Measurements from ENCODE around the gene HMGCS2. TPM values are rescaled to one million over a fixed set of nuclear protein-coding genes. Genes with fewer than 3 reads are reported as not detected.

HMGCS2 gene
- total and polyA plus RNA-seq, 2 donors (not counting 1 experiment from before 2014, with no cell fraction given) = not detected

DNA sequence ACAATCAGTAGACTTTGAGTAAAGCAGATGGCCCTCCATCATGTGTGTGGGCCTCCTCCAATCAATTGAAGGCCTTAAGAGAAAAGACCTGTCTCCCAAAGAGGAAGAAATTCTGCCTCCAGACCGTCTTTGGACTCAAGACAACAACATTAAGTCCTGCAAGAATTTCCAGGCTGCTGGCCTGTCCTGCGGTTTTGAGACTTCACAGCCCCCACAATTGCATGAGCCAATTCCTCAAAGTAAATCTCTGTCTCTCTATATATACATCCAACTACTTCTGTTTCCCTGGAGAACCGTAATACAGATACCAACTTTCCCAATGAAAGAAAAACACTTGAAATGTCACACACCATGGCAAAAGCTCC is 26.2 kb upstream of the HMGCS2 start:
- H3K27ac Mint-ChIP-seq = no peak overlapping the region
- H3K9me3 ChIP-seq (ENCODE audit: control extremely low read depth in 1 of 3, control insufficient read depth in 2 of 3, insufficient read depth in 1 of 3, low read length in 2 of 3) = no peaks in the 10 kb centered on the region
- peaks cover 18% of the 10 kb centered on the region for H3K27me3 Mint-ChIP-seq
- H3K4me3 ChIP-seq (ENCODE audit: control extremely low read depth in 1 of 5, extremely low read depth in 1 of 5, insufficient read depth in 1 of 5, low read depth in 2 of 5, low read length in 4 of 5) = no peak overlapping the region
- no peaks in the 10 kb centered on the region for H4K20me1 ChIP-seq (ENCODE audit: control insufficient read depth, insufficient read depth, low read length, poor library complexity, severe bottlenecking)
- no peaks in the 10 kb centered on the region for H3K4me1 ChIP-seq (ENCODE audit: control insufficient read depth in 2 of 2, insufficient read depth in 2 of 2, low read length in 2 of 2)
- H3K4me3 Mint-ChIP-seq = no peak overlapping the region
- no peak overlapping the region for H3K4me2 ChIP-seq (replicated peaks; ENCODE audit: low read depth, low read length, poor library complexity, severe bottlenecking)
- no peaks in the 10 kb centered on the region for H3K4me1 Mint-ChIP-seq
- 94% methylated on average over 2 of the region's 3 CpGs for WGBS (ENCODE audit: insufficient coverage)
- no peak for TF ChIP-seq EZH2 (IDR thresholded peaks at IDR 0.05; ENCODE audit: borderline replicate concordance, insufficient read depth, low read depth, low read length, poor library complexity, severe bottlenecking)
- TF ChIP-seq, protein P1, sequence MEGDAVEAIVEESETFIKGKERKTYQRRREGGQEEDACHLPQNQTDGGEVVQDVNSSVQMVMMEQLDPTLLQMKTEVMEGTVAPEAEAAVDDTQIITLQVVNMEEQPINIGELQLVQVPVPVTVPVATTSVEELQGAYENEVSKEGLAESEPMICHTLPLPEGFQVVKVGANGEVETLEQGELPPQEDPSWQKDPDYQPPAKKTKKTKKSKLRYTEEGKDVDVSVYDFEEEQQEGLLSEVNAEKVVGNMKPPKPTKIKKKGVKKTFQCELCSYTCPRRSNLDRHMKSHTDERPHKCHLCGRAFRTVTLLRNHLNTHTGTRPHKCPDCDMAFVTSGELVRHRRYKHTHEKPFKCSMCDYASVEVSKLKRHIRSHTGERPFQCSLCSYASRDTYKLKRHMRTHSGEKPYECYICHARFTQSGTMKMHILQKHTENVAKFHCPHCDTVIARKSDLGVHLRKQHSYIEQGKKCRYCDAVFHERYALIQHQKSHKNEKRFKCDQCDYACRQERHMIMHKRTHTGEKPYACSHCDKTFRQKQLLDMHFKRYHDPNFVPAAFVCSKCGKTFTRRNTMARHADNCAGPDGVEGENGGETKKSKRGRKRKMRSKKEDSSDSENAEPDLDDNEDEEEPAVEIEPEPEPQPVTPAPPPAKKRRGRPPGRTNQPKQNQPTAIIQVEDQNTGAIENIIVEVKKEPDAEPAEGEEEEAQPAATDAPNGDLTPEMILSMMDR (IDR thresholded peaks at IDR 0.05) = no peak
- no peak overlapping the region for H2AFZ ChIP-seq (ENCODE audit: insufficient read depth, low read depth, low read length, poor library complexity, severe bottlenecking)
- no peak overlapping the region for H3K27ac ChIP-seq (ENCODE audit: low read length in 2 of 2)
- DNase-seq = no peak
- H3K9me3 Mint-ChIP-seq (ENCODE audit: insufficient read depth) = no peaks in the 10 kb centered on the region
- H3K36me3 ChIP-seq (replicated peaks in 1 of 2; ENCODE audit: control extremely low read depth in 1 of 2, control insufficient read depth in 1 of 2, extremely low read depth in 1 of 2, insufficient read depth in 2 of 2, low read length in 1 of 2) = no peaks in the 10 kb centered on the region
- CTCF ChIA-PET = no interaction called here
- no peak overlapping the region for H3K9ac ChIP-seq (ENCODE audit: low read length)
- POLR2A ChIA-PET = no interaction called here
- H3K27me3 ChIP-seq (replicated peaks in 1 of 4; ENCODE audit: control extremely low read depth in 1 of 4, control insufficient read depth in 3 of 4, insufficient read depth in 4 of 4, low read length in 3 of 4) = no peaks in the 10 kb centered on the region
- no peak for ATAC-seq (ENCODE audit: low read depth)
- intact Hi-C loops (cut with micrococcal nuclease) = no loop called here
- no peaks in the 10 kb centered on the region for H3K79me2 ChIP-seq (ENCODE audit: control insufficient read depth, insufficient read depth, low read length)

DNA sequence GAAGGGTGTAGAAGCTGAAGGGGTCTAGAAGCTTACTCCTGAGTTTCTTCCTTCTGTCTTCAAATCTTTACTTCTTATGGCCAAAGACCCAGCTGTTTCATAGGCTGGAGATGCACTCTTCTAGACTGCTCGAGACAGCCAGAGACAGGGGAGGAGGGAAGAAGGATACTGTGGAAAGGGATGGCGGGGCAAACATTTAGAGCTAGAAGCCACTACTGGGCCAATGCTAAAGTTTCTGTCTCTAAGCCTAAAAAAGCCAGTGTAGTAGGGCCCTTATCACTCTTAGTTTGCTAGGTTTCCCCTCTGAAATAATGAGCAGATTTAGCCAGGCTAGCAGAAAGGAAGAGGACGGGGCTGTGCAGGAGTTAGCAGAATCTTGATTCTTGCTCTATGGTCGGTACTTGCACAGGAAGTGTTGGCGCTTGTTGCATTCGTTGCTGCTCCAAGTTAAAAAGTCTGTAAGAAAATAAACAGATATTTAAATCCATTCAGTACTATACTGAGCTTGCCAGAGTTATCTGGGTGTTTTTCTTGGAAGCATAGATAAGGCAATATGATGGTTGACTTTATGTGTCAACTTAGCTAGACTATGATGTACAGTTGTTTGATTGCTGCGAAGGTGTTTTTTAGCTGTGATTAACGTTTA is 25.6 kb upstream of the HMGCS2 start:
- ChIA-PET CTCF (no interaction called here), POLR2A (no interaction called here)
- 89% methylated on average over 2 of the region's 8 CpGs for WGBS (ENCODE audit: insufficient coverage)
- H3K27ac ChIP-seq (ENCODE audit: low read length in 2 of 2) = no peak overlapping the region
- H3K4me1 ChIP-seq (ENCODE audit: control insufficient read depth in 2 of 2, insufficient read depth in 2 of 2, low read length in 2 of 2) = no peaks in the 10 kb centered on the region
- no peak overlapping the region for H3K4me2 ChIP-seq (replicated peaks; ENCODE audit: low read depth, low read length, poor library complexity, severe bottlenecking)
- intact Hi-C loops (cut with micrococcal nuclease) = no loop called here
- no peak for TF ChIP-seq EZH2 (IDR thresholded peaks at IDR 0.05; ENCODE audit: borderline replicate concordance, insufficient read depth, low read depth, low read length, poor library complexity, severe bottlenecking)
- TF ChIP-seq, protein P1 (IDR thresholded peaks at IDR 0.05) = no peak
- H3K4me3 ChIP-seq (ENCODE audit: control extremely low read depth in 1 of 5, extremely low read depth in 1 of 5, insufficient read depth in 1 of 5, low read depth in 2 of 5, low read length in 4 of 5) = no peak overlapping the region
- no peak for DNase-seq
- H3K79me2 ChIP-seq (ENCODE audit: control insufficient read depth, insufficient read depth, low read length) = no peaks in the 10 kb centered on the region
- Mint-ChIP-seq H3K4me3 (no peak overlapping the region), H3K27ac (no peak overlapping the region), H3K27me3 (peaks cover 18% of the 10 kb centered on the region), H3K9me3 (ENCODE audit: insufficient read depth) (no peaks in the 10 kb centered on the region), H3K4me1 (no peaks in the 10 kb centered on the region)
- H4K20me1 ChIP-seq (ENCODE audit: control insufficient read depth, insufficient read depth, low read length, poor library complexity, severe bottlenecking) = no peaks in the 10 kb centered on the region
- H3K36me3 ChIP-seq (replicated peaks in 1 of 2; ENCODE audit: control extremely low read depth in 1 of 2, control insufficient read depth in 1 of 2, extremely low read depth in 1 of 2, insufficient read depth in 2 of 2, low read length in 1 of 2) = no peaks in the 10 kb centered on the region
- no peaks in the 10 kb centered on the region for H3K9me3 ChIP-seq (ENCODE audit: control extremely low read depth in 1 of 3, control insufficient read depth in 2 of 3, insufficient read depth in 1 of 3, low read length in 2 of 3)
- no peak for ATAC-seq (ENCODE audit: low read depth)
- H3K27me3 ChIP-seq (replicated peaks in 1 of 4; ENCODE audit: control extremely low read depth in 1 of 4, control insufficient read depth in 3 of 4, insufficient read depth in 4 of 4, low read length in 3 of 4) = no peaks in the 10 kb centered on the region
- H2AFZ ChIP-seq (ENCODE audit: insufficient read depth, low read depth, low read length, poor library complexity, severe bottlenecking) = no peak overlapping the region
- no peak overlapping the region for H3K9ac ChIP-seq (ENCODE audit: low read length)
